Fibroblast of lung (primary cell): Measurements from ENCODE around the gene TMEM117. TPM values are rescaled to one million over a fixed set of nuclear protein-coding genes. Genes with fewer than 3 reads are reported as not detected.

Experiments used
- DNase-seq, 2 donors: peaks; one replicate each; pipeline versions ENCODE4 v3.0.0 to v3.0.0-alpha.2; 2010; ENCODE audit warnings: low read depth in 2 of 2
- H2AFZ ChIP-seq: 2 replicates; pipeline ENCODE4 v1.5.1; 2012; ENCODE audit warnings: low read length, control low read depth, inconsistent platforms
- H3K27ac ChIP-seq: 2 replicates; pipeline ENCODE4 v1.5.1; 2011; ENCODE audit warnings: low read length, control low read depth; ENCODE audit not compliant: insufficient read depth
- H3K27me3 ChIP-seq: 2 replicates; pipeline ENCODE4 v1.5.1; 2011; ENCODE audit warnings: mild to moderate bottlenecking, low read length; ENCODE audit not compliant: control insufficient read depth, insufficient read depth
- H3K36me3 ChIP-seq: 2 replicates; pipeline ENCODE4 v1.5.1; 2011; ENCODE audit warnings: low read length; ENCODE audit not compliant: control insufficient read depth, insufficient read depth
- H3K4me1 ChIP-seq: 2 replicates; pipeline ENCODE4 v1.5.1; 2011; ENCODE audit warnings: low read length; ENCODE audit not compliant: control insufficient read depth, insufficient read depth; ENCODE audit errors: extremely low read depth
- H3K4me2 ChIP-seq: 2 replicates; pipeline ENCODE4 v1.5.1; 2011; ENCODE audit warnings: low read length, control low read depth; ENCODE audit not compliant: insufficient read depth; ENCODE audit errors: extremely low read depth
- H3K4me3 ChIP-seq, 4 experiments: fragments of 200-600 bp in 1 of 4; sonication (generic) in 1 of 4; replicated peaks in 1 of 4; 2 replicates each; pipeline ENCODE4 v1.5.1; 2011 to 2016; ENCODE audit warnings: low read length in 4 of 4, low read depth in 3 of 4, mild to moderate bottlenecking in 3 of 4, control low read depth in 2 of 4, inconsistent platforms in 1 of 4, mixed read lengths in 1 of 4; ENCODE audit not compliant: insufficient read depth in 1 of 4; ENCODE audit errors: control extremely low read depth in 1 of 4
- H3K79me2 ChIP-seq: 2 replicates; pipeline ENCODE4 v1.5.1; 2012; ENCODE audit warnings: mild to moderate bottlenecking, low read length, inconsistent platforms; ENCODE audit not compliant: control insufficient read depth, insufficient read depth
- H3K9ac ChIP-seq: 2 replicates; pipeline ENCODE4 v1.5.1; 2011; ENCODE audit warnings: mild to moderate bottlenecking, low read length, control low read depth; ENCODE audit not compliant: insufficient read depth
- H3K9me3 ChIP-seq: 2 replicates; pipeline ENCODE4 v1.5.1; 2012; ENCODE audit warnings: low read depth, low read length; ENCODE audit not compliant: control insufficient read depth, insufficient read depth
- H4K20me1 ChIP-seq: 2 replicates; pipeline ENCODE4 v1.5.1; 2011; ENCODE audit warnings: low read length; ENCODE audit not compliant: control insufficient read depth, insufficient read depth; ENCODE audit errors: extremely low read depth
- EZH2 ChIP-seq: IDR thresholded peaks from 2 replicates; pipeline ENCODE4 v1.5.1; 2012; ENCODE audit warnings: low read length, control low read depth, mild to moderate bottlenecking; ENCODE audit errors: missing control alignments
- polyA plus RNA-seq, 2 donors: library from polyadenylated mRNA; depleted of rRNA in 1 of 2; stranded (reverse) in 1 of 2; unstranded in 1 of 2; fragments of >200 nt; gene quantifications; 2 replicates each; pipeline ENCODE4 v1.2.1, GENCODE V29; 2011 to 2012; ENCODE audit warnings: missing spikeins in 1 of 2
- total RNA-seq: library from RNA; depleted of rRNA; stranded (reverse); fragments of >200 nt; gene quantifications from 2 replicates; pipeline ENCODE4 v1.2.1, GENCODE V29; 2014
- TF ChIP-seq, protein P1 (sequence below), 2 donors: IDR thresholded peaks in 1 of 2; conservative IDR thresholded peaks in 1 of 2; 1 replicate in 1 of 2; 2 replicates in 1 of 2; pipeline ENCODE4 v1.5.1; 2011 to 2012; ENCODE audit warnings: low read length in 2 of 2, control low read depth in 1 of 2, inconsistent platforms in 1 of 2, low read depth in 1 of 2, mild to moderate bottlenecking in 1 of 2

The TMEM117 gene
- total and polyA plus RNA-seq, 2 donors (not counting 1 experiment from before 2014, with no cell fraction given), result 7.6 to 7.8 TPM

DNA sequence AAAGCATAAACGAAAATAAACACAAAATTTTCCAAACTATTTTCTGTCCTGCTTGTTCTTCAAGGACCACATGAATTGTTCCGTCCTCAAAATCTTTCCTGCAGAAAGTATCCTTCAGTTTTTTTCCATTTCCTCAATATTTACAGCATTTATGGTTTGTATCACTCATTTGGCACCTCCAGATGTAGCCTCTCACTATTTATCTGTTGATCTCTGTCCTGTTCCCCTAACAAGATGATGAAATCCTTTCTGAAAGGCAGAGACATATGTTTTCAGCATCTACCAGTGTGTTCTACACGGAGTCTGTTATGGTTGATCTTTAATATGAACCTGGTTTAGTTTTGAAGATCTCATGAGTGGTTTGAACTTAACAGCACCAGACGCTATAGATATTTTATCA lies 550.1 kb downstream of the TMEM117 start:
- H4K20me1 ChIP-seq, result no peaks in the 10 kb centered on the region
- no peak overlapping the region for H2AFZ ChIP-seq
- DNase-seq, result no peak
- no peaks in the 10 kb centered on the region for H3K36me3 ChIP-seq
- H3K4me3 ChIP-seq, result no peak overlapping the region
- TF ChIP-seq, protein P1, sequence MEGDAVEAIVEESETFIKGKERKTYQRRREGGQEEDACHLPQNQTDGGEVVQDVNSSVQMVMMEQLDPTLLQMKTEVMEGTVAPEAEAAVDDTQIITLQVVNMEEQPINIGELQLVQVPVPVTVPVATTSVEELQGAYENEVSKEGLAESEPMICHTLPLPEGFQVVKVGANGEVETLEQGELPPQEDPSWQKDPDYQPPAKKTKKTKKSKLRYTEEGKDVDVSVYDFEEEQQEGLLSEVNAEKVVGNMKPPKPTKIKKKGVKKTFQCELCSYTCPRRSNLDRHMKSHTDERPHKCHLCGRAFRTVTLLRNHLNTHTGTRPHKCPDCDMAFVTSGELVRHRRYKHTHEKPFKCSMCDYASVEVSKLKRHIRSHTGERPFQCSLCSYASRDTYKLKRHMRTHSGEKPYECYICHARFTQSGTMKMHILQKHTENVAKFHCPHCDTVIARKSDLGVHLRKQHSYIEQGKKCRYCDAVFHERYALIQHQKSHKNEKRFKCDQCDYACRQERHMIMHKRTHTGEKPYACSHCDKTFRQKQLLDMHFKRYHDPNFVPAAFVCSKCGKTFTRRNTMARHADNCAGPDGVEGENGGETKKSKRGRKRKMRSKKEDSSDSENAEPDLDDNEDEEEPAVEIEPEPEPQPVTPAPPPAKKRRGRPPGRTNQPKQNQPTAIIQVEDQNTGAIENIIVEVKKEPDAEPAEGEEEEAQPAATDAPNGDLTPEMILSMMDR (conservative IDR thresholded peaks at IDR 0.05 in 1 of 2, IDR thresholded peaks at IDR 0.05 in 1 of 2; ENCODE audit: low read depth in 1 of 2, low read length in 2 of 2), result no peak
- no peak for TF ChIP-seq EZH2
- no peaks in the 10 kb centered on the region for H3K79me2 ChIP-seq
- no peaks in the 10 kb centered on the region for H3K4me1 ChIP-seq
- no peaks in the 10 kb centered on the region for H3K27me3 ChIP-seq
- no peaks in the 10 kb centered on the region for H3K9me3 ChIP-seq
- no peak overlapping the region for H3K4me2 ChIP-seq
- H3K9ac ChIP-seq, result no peak overlapping the region
- H3K27ac ChIP-seq, result no peak overlapping the region

DNA sequence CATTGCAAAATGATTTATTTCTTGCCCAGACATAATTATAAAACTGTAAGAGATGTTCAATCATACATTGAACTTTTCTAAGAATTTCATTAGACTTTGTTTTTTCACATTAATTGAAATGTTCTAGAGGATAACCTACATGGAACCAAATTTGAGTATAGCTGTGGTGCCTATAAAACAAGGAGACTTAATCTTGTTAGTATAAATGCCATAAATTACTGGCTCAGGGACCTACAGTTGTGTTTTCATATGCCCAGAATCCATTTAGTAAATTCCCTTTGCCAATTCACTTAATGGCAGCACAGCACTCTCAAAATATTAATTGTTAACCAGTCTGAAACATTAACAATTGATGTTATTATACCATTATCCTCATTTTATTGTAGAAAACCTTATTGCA lies 551.7 kb downstream of the TMEM117 start:
- Histone ChIP-seq H3K4me3 (no peak overlapping the region), H4K20me1 (no peaks in the 10 kb centered on the region), H3K4me2 (no peak overlapping the region), H3K79me2 (no peaks in the 10 kb centered on the region), H2AFZ (no peak overlapping the region), H3K27ac (no peak overlapping the region), H3K9me3 (no peaks in the 10 kb centered on the region), H3K27me3 (no peaks in the 10 kb centered on the region), H3K9ac (no peak overlapping the region), H3K4me1 (no peaks in the 10 kb centered on the region), H3K36me3 (no peaks in the 10 kb centered on the region)
- DNase-seq, result no peak
- TF ChIP-seq, protein P1 (conservative IDR thresholded peaks at IDR 0.05 in 1 of 2, IDR thresholded peaks at IDR 0.05 in 1 of 2; ENCODE audit: low read depth in 1 of 2, low read length in 2 of 2), result no peak
- no peak for TF ChIP-seq EZH2

DNA sequence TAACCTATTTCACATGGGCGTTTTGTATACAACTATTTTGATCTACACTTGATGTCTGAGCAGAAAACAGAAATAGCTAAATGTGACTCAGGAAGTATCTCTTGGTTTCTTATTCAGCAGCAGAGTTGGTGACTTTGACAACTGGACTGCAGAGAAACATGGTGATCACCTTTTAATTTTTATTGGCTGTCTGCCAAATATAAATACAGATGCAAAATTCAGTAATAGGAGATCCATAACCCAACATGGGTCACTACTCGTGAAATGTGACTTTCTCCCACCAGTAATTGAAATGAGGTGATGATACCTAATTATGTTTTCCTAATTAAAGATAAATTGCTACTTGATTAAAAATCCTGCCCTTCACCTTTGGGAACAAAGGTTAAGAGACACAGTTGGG lies 553.2 kb downstream of the TMEM117 start:
- Histone ChIP-seq H2AFZ (no peak overlapping the region), H3K79me2 (no peaks in the 10 kb centered on the region), H3K27me3 (no peaks in the 10 kb centered on the region), H3K36me3 (no peaks in the 10 kb centered on the region), H3K4me2 (no peak overlapping the region), H3K27ac (no peak overlapping the region), H3K9me3 (no peaks in the 10 kb centered on the region), H3K9ac (no peak overlapping the region), H3K4me3 (no peak overlapping the region), H4K20me1 (no peaks in the 10 kb centered on the region), H3K4me1 (no peaks in the 10 kb centered on the region)
- no peak for TF ChIP-seq EZH2
- TF ChIP-seq, protein P1 (conservative IDR thresholded peaks at IDR 0.05 in 1 of 2, IDR thresholded peaks at IDR 0.05 in 1 of 2; ENCODE audit: low read depth in 1 of 2, low read length in 2 of 2), result no peak
- no peak for DNase-seq
